CD4-positive, alpha-beta T cell treated with Interferon gamma for 1 hour (primary cell): ENCODE results near the gene ZNF627.
"Not testable (repeated sequence)": the region's sequence is repeated elsewhere in the genome, so short reads cannot be mapped to it uniquely, and the experiment has no call there.

ENCODE experiments used
- DNase-seq: peaks from one replicate; pipeline ENCODE4 v3.0.0-alpha.2; 2020

Gene ZNF627

DNA sequence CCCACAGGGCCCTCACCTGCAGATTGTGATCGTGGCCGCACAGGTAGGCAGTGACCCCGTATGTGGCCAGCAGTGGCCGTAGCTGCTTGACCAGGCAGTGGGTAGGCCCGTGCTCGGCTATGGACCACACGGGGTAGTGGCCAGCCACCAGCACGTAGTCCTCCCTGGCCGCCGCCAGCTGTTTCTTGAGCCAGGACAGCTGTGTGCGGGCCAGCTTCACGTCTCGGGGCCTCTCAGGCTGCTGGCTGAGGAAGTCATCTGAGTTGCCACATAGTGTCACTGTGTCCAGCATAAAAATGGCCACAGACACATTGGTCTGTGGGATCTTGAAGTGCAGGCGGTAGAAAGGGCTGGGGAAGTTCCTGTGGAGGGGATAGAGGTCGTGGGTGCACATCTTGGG, 21.1 kb upstream of the ZNF627 start:
- DNase-seq = no peak

DNA sequence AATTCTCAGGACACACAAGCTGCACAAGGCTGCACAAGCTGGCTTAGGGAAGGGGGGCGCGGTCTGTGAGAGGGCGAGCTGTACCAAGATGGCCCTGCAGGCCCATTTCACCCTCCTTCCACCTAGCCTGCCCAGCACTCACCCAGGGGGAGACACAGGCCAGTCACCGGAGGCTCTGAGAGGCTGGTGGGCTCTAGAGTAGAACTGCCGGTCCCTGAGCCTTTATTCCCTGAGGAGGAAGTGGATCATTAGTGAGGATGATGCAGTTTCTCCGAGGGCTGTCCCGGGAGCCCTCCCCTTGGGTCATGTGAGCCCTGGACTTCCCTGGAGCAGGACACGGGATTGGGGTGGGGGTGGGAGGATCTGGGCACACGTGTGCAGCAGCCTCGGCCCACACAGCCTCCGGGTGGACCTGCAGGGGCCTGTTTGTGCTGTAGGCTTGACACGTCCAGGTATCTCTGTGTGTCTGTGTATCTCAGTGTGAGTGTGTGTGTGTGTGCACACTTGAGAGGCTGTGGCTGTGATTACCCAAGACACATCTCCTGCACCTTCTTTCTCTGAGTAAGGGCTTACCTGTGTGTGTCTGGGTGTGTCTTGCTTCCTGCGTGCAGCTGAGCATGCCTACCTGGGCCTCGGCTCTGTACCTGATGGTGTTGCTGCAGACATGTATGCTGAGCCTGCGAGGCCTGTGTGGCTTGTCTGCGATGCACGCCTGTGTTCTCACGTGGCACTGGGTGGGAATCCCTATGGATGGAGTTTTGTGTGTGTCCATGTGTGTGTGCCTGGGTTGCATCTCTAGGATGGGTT, 19.6 kb upstream of the ZNF627 start, which contains the start of gene ACP5:
ACP5 (minus strand) TSS at position 195 of the 807 bp plus-strand sequence. CDS start 328 bp downstream, outside the sequence.
- no peak for DNase-seq

- peak; percentile 42 for DNase-seq
Measured at GRCh38 chr19:11578258-11579142, 18.8 kb upstream of the ZNF627 start.

- no peak for DNase-seq
Measured at GRCh38 chr19:11580116-11580515, 17.2 kb upstream of the ZNF627 start.

GRCh38 chr19:11581740-11582139, 15.5 kb upstream of the ZNF627 start:
- DNase-seq = peak; percentile 79

DNA sequence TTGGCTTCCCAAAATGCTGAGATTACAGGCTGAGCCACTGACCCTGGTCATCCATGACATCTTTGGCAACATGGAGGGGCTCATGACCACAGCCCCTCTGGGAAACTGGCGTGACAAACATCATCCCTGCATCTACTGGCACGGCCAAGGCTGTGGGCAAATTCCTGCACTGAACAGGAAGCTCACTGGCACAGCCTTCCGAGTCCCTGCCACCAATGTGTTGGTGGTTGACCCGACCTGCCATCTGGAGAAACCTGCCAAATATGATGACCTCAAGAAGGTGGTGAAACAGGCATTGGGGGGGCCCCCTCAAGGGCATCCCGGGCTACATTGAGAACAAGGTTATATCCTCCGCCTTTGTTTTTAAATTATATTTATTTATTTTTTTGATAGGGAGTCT, 11.0 kb upstream of the ZNF627 start:
- no peak for DNase-seq

DNA sequence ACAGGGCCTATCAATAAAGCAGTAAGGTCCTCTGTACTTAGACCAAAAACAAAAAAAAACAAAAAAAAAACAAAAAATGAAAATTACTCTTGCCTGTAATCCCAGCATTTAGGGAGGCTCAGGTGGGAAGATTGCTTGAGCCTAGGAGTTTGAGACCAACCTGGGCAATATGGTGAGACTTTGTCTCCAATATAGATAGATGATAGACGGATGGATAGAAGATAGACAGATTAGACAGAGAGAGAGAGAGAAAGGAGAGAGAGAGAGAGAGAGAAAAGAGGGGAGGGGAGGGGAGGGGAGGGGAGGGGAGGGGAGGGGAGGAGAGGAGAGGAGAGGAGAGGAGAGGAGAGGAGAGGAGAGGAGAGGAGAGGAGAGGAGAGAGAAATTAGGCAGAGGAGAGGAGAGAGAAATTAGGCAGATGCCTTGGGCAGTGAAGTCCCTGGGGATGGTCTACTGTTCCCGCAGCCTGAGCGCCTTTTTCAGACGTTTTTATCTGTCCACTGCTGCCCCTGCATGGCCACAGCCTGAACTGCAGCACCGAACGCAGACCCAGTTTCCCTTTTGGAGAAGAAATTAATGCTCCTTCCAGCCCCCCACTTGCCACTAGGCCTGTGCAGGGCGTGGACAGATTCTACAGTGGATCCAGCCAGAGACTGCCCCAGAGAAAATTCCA, 9.8 kb upstream of the ZNF627 start:
- peak; percentile 75 for DNase-seq

DNA sequence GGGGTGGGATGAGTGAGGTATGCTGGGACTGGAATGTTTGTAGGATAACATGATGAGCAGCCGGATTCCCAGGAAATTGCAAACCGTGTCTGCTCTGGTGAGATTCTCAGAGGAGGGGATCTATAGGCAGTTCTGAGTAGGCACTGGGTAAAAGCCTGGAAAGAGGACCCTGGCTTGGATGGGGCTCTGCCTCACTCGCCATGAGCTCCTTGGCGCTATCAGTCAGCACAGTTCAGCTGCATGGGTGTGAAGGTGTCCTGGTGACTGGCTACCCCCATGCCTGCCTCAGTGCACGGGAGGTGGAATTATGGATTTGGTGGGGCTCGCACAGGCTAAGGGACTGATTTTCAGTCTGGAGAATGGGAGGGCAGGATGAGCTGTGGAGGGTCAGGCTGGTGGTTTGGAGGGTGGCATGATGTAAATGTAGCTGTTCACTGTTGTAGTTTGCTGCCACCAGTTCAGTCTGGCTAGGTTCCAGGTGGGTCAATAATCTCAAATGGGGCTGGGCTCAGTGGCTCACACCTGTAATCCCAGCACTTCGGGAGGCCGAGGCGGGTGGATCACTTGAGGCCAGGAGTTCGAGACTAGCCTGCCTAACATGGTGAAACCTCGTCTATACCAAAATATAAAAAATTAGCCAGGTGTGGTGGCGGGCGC, 9.2 kb upstream of the ZNF627 start:
- no peak for DNase-seq

DNA sequence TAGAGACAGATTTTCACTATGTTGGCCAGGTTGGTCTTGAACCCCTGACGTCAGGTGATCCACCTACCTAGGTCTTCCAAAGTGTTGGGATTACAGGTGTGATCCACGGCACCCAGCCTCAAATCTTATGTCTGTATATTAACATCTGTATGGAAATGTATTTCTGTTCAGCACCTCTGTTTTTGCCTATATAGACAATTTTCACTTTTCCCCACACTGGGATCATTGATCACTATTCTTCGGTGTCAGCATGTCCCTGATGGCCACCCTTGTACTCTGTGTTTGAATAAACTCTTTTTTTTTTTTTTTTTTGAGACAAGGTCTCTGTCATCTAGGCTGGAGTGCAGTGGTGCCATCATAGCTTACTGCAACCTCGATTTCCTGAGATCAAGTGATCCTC, 3.2 kb upstream of the ZNF627 start:
- no peak for DNase-seq

- no peak for DNase-seq
Measured at GRCh38 chr19:11596156-11596555, 1.1 kb upstream of the ZNF627 start.

DNA sequence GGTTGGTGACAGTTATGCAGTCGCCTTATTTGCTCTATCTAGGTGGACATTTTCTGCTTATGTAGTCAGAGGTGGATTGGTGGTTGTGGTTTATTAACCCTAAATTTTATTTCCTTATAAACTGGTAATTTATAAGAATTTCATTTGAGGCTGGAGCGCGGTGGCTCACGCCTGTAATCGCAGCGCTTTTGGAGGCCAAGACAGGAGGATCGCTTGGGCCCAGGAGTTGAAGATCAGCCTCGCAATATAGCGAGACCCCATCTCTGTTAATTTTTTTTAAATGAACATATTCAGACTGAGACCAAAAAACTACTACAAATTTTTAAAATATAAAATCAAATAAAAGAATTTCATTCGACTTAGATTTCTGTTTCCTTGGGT, 810 bp downstream of the ZNF627 start:
- no peak for DNase-seq

DNA sequence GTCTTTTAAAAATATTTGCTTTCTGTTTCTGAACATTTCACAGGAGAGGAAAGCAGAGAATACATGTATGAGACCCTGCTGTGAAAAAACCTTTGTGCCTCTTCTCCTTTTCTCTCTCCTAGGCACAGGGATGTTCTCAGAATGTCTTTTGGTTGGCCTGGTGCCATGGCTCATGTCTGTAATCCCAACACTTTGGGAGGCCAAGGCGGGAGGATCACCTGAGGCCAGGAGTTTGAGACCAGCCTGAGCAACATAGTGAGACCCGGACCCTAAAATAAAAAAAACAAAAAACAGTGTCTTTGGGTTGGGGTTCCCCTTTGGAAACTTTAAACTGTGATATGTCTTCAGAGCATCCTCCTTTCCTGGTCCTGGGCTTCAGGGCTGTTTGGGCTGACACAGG, 1.5 kb downstream of the ZNF627 start:
- no peak for DNase-seq

GRCh38 chr19:11599704-11600103, 2.4 kb downstream of the ZNF627 start:
- DNase-seq = not testable (repeated sequence)

- no peak for DNase-seq
Measured at GRCh38 chr19:11606484-11606883, 9.2 kb downstream of the ZNF627 start.

DNA sequence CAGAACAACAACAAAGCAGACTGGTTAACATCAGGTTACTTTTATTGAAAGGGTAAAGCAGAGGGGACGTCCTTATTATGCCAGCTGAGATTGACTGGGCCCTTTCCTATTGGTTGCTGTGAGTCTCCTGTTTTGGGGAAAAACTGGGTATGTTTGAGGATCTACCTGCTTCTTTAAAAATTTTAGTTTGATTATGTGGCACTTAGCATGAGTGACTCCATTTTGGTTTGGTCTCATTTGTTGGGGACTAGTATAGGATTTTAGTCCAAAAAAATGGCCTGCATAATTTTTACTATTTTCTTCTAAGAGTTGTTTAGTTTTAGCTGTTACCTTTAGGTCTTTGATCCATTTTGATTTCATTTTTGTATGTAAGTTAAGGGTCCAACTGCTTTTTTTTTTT, 14.4 kb downstream of the ZNF627 start:
- no peak for DNase-seq

GRCh38 chr19:11612816-11613511, 15.7 kb downstream of the ZNF627 start:
- DNase-seq = no peak

DNA sequence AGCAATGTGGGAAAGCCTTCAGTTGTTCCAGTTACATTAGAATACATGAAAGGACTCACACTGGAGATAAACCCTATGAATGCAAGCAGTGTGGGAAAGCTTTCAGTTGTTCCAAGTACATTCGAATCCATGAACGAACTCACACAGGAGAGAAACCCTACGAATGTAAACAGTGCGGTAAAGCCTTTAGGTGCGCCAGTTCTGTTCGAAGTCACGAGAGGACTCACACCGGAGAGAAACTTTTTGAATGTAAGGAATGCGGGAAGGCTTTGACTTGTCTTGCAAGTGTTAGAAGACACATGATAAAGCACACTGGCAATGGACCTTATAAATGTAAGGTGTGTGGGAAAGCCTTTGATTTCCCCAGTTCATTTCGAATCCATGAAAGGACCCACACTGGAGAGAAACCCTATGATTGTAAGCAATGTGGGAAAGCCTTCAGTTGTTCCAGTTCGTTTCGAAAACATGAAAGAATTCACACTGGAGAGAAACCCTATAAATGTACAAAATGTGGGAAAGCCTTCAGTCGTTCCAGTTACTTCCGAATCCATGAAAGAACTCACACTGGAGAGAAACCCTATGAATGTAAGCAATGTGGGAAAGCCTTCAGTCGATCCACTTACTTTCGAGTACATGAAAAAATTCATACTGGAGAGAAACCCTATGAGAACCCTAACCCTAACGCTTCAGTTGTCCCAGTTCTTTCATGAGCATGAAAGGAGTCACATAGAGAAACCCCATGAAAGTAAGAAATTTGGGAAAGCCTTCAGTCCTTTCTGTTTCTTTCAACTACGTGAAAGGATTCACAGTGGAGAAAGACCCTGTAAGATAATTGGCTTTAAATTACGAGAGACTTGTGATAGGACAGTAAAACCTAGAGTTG, 20.1 kb downstream of the ZNF627 start:
- DNase-seq = no peak

DNA sequence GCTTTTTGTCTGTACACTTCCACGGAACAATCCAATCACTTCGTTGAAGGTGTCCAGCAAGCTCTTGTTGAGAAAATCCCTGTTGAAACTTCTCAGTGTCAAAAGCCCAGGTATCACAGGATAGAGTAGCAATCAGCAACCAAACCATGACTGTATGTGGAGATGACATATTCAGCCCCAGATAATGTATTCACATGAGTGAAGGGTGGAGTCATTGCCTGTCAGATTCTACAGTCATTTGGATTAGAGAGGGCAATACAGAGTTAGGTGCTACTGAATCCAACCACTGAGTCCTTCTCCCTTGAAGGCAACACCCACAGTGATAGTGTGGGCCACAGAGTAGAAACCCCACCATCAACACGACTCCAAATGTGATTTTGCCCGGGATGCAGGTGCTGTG, 23.3 kb downstream of the ZNF627 start:
- DNase-seq = no peak

DNA sequence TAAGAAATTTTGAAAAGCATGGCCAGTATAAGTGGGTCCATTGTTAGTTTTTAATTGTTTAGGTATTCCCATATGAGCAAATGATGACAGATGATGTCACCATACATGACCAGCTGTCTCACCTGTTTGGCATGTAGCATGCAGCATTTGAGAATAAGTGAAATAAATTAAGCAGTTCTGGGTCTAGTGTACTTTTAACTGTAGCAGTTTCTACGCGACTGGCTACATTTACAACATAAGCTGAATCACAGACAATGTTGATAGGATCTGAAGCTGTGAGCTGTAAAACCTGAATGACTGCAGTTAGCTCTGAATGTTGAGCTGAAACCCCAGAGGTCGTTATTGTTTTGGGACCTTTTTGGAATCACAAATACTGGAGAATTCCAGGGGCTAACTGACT, 25.1 kb downstream of the ZNF627 start:
- DNase-seq = not testable (repeated sequence)

GRCh38 chr19:11624069-11624463, 26.8 kb downstream of the ZNF627 start:
- no peak for DNase-seq

DNA sequence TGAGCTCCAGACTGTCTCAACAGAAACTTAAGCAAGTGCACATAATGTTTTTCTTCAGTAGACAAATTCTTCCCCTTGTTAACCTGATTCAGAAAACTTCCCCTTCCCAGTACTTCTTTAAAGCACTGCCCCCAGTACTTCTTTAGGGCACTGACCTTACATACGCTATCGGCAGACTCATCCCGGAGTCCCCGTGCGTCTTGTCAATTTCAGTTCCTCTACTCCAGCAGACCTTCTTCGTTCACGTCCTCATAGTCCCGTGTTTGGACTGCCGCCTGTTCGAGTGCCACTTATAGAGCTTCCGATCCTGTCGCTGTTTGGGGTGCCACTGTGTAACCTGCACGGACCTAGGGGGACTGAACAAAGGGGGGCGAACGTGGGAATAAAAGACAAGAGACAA, 29.0 kb downstream of the ZNF627 start:
- no peak for DNase-seq
